ENCODE measurements around the gene MLST8.
"Not testable (repeated sequence)": the region's sequence is repeated elsewhere in the genome, so short reads cannot be mapped to it uniquely, and the experiment has no call there.

The MLST8 gene

GRCh38 chr16:2244926-2245795 is 39.9 kb downstream of the MLST8 start:
- no peak for DNase-seq (ENCODE audit: low read depth in 2 of 3, low spot score in 1 of 3)

- DNase-seq (ENCODE audit: low read depth in 2 of 3, low spot score in 1 of 3), result no peak
Measured at GRCh38 chr16:2246301-2246885, 41.1 kb downstream of the MLST8 start.

GRCh38 chr16:2250652-2251295 is 45.5 kb downstream of the MLST8 start:
- peak in 2 of 3 donors; percentile 36 to 38 for DNase-seq (ENCODE audit: low read depth in 2 of 3, low spot score in 1 of 3)

- peak; percentile 73 to 85 (median 81) for DNase-seq (ENCODE audit: low read depth in 2 of 3, low spot score in 1 of 3)
Measured at GRCh38 chr16:2251296-2252111, 46.2 kb downstream of the MLST8 start, which contains the start of gene ECI1. ECI1 (minus strand) TSS chr16:2251587; CDS start chr16:2251566, 21 bp downstream.

- DNase-seq (ENCODE audit: low read depth in 2 of 3, low spot score in 1 of 3), result no peak
Measured at GRCh38 chr16:2252806-2253148, 47.5 kb downstream of the MLST8 start.

- no peak for DNase-seq (ENCODE audit: low read depth in 2 of 3, low spot score in 1 of 3)
Measured at GRCh38 chr16:2253293-2253692, 48.0 kb downstream of the MLST8 start.

GRCh38 chr16:2256531-2257140 is 51.4 kb downstream of the MLST8 start:
- no peak for DNase-seq (ENCODE audit: low read depth in 2 of 3, low spot score in 1 of 3)

GRCh38 chr16:2257726-2258125 is 52.5 kb downstream of the MLST8 start:
- DNase-seq (ENCODE audit: low read depth in 2 of 3, low spot score in 1 of 3), result no peak

GRCh38 chr16:2258530-2258929 is 53.3 kb downstream of the MLST8 start:
- DNase-seq (ENCODE audit: low read depth in 2 of 3, low spot score in 1 of 3), result not testable (repeated sequence)
